Tibial nerve (tissue), 4 donors: ENCODE data around the gene PAX3.

ENCODE experiments used
- CTCF ChIP-seq, 5 experiments: fragments of 200-600 bp in 3 of 5; fragments of 450-650 bp in 2 of 5; sonication (generic) in 3 of 5; IDR thresholded peaks; one replicate each; pipeline ENCODE4 v1.5.1; 2016 to 2019; ENCODE audit warnings: antibody characterized with exemption in 5 of 5, mild to moderate bottlenecking in 3 of 5, moderate library complexity in 2 of 5
- EP300 ChIP-seq, 2 donors: sonication (generic); formaldehyde crosslinking; IDR thresholded peaks; one replicate each; pipeline ENCODE4 v1.6.1; 2017; ENCODE audit warnings: antibody characterized with exemption in 2 of 2, mild to moderate bottlenecking in 1 of 2
- POLR2A ChIP-seq, 2 donors: fragments of 450-650 bp; IDR thresholded peaks; one replicate each; pipeline ENCODE4 v1.6.1; 2017; ENCODE audit warnings: antibody characterized with exemption in 2 of 2, mild to moderate bottlenecking in 2 of 2, moderate library complexity in 2 of 2

- TF ChIP-seq CTCF (IDR thresholded peaks at IDR 0.05) = no peak
- no peak for TF ChIP-seq POLR2A (IDR thresholded peaks at IDR 0.05)
- no peak for TF ChIP-seq EP300 (IDR thresholded peaks at IDR 0.05)
Observed at GRCh38 chr2:222307978-222308730, 9.4 kb upstream of the PAX3 start.
